NCI-H460 (cell line): ENCODE data around the gene TRIP10. TPM values are rescaled to one million over a fixed set of nuclear protein-coding genes. Genes with fewer than 3 reads are reported as not detected.

Experiments used
- DNase-seq: peaks from one replicate; pipeline ENCODE4 v3.0.0-alpha.2; 2016; ENCODE audit warnings: low read depth; ENCODE audit errors: extremely low read depth
- total RNA-seq: library from RNA; depleted of rRNA; stranded (reverse); fragments of >200 nt; shearing (Covaris generic); gene quantifications from 2 replicates; pipeline ENCODE4 v1.2.3, GENCODE V29; 2014

The TRIP10 gene
- total RNA-seq, 1 experiment from 2014 or later: 49.2 TPM

- no peak for DNase-seq
Measured at GRCh38 chr19:6710273-6711077, 29.0 kb upstream of the TRIP10 start.

GRCh38 chr19:6711078-6711361 lies 28.5 kb upstream of the TRIP10 start:
- no peak for DNase-seq

- no peak for DNase-seq
Measured at GRCh38 chr19:6711605-6712004, 27.9 kb upstream of the TRIP10 start.

- DNase-seq: no peak
Measured at GRCh38 chr19:6712231-6712630, 27.2 kb upstream of the TRIP10 start.

GRCh38 chr19:6712692-6713670 lies 26.5 kb upstream of the TRIP10 start:
- no peak for DNase-seq

- no peak for DNase-seq
Measured at GRCh38 chr19:6713773-6714692, 25.4 kb upstream of the TRIP10 start.

- DNase-seq: no peak
Measured at GRCh38 chr19:6714749-6715555, 24.5 kb upstream of the TRIP10 start.

- DNase-seq: no peak
Measured at GRCh38 chr19:6716610-6716970, 22.9 kb upstream of the TRIP10 start.

GRCh38 chr19:6717036-6717435 lies 22.4 kb upstream of the TRIP10 start:
- DNase-seq: no peak

GRCh38 chr19:6717441-6717971 lies 22.0 kb upstream of the TRIP10 start:
- no peak for DNase-seq

- no peak for DNase-seq
Measured at GRCh38 chr19:6718111-6718740, 21.3 kb upstream of the TRIP10 start.

- no peak for DNase-seq
Measured at GRCh38 chr19:6718741-6719539, 20.5 kb upstream of the TRIP10 start.

GRCh38 chr19:6719540-6719861 lies 20.0 kb upstream of the TRIP10 start:
- no peak for DNase-seq

GRCh38 chr19:6719992-6720368 lies 19.5 kb upstream of the TRIP10 start:
- no peak for DNase-seq

GRCh38 chr19:6720369-6721137 lies 18.9 kb upstream of the TRIP10 start, which contains the start of gene C3:
TSS of gene C3 (minus strand) at chr19:6720650. CDS start at chr19:6720589, 61 bp downstream.
- DNase-seq: no peak

GRCh38 chr19:6721138-6721474 lies 18.4 kb upstream of the TRIP10 start:
- DNase-seq: no peak

- DNase-seq: no peak
Measured at GRCh38 chr19:6721773-6722172, 17.7 kb upstream of the TRIP10 start.

- no peak for DNase-seq
Measured at GRCh38 chr19:6723108-6723618, 16.3 kb upstream of the TRIP10 start.
